ENCODE measurements around the gene HNRNPA0. TPM values are rescaled to one million over a fixed set of nuclear protein-coding genes. Genes with fewer than 3 reads are reported as not detected.

HNRNPA0 gene
- polyA plus RNA-seq, 1 donor from 2014 or later: 20.6 TPM

- Mint-ChIP-seq H3K4me1 (peaks cover 0 to 7% (median 0%) of the 10 kb centered on the region in 3 donors), H3K27me3 (peaks cover 2% of the 10 kb centered on the region), H3K36me3 (peaks cover 2% of the 10 kb centered on the region), H3K9me3 (peaks cover 0 to 3% (median 1%) of the 10 kb centered on the region in 3 donors), H3K27ac (no peak overlapping the region), H3K4me3 (no peak overlapping the region)
Observed at GRCh38 chr5:137739737-137740136, 14.4 kb downstream of the HNRNPA0 start.

GRCh38 chr5:137738947-137739346 lies 15.2 kb downstream of the HNRNPA0 start:
- Mint-ChIP-seq H3K4me1 (peaks cover 0 to 11% (median 0%) of the 10 kb centered on the region in 3 donors), H3K36me3 (peaks cover 2% of the 10 kb centered on the region), H3K9me3 (peaks cover 0 to 3% (median 1%) of the 10 kb centered on the region in 3 donors), H3K4me3 (no peak overlapping the region), H3K27me3 (peaks cover 2% of the 10 kb centered on the region), H3K27ac (no peak overlapping the region)

- Mint-ChIP-seq H3K9me3 (peaks cover 0 to 3% (median 1%) of the 10 kb centered on the region in 3 donors), H3K27ac (no peak overlapping the region), H3K36me3 (peaks cover 2% of the 10 kb centered on the region), H3K27me3 (peaks cover 6% of the 10 kb centered on the region), H3K4me3 (peak overlapping the region in 1 of 4 donors; percentile 1), H3K4me1 (peaks cover 0 to 7% (median 0%) of the 10 kb centered on the region in 3 donors)
Observed at GRCh38 chr5:137737349-137738131, 16.6 kb downstream of the HNRNPA0 start.

GRCh38 chr5:137736496-137736895 lies 17.7 kb downstream of the HNRNPA0 start:
- Mint-ChIP-seq H3K27ac (no peak overlapping the region), H3K4me3 (no peak overlapping the region), H3K9me3 (peaks cover 0 to 3% (median 1%) of the 10 kb centered on the region in 3 donors), H3K4me1 (peaks cover 0 to 7% (median 0%) of the 10 kb centered on the region in 3 donors), H3K27me3 (peaks cover 6% of the 10 kb centered on the region), H3K36me3 (peaks cover 2% of the 10 kb centered on the region)

- Mint-ChIP-seq H3K9me3 (peaks cover 0 to 3% (median 1%) of the 10 kb centered on the region in 3 donors), H3K27ac (no peak within 1 kb of the TSS), H3K4me1 (peaks cover 0 to 7% (median 0%) of the 10 kb centered on the region in 3 donors), H3K36me3 (peaks cover 2% of the 10 kb centered on the region), H3K27me3 (peaks cover 6% of the 10 kb centered on the region), H3K4me3 (no peak within 1 kb of the TSS)
Observed at GRCh38 chr5:137735555-137736284, 18.4 kb downstream of the HNRNPA0 start, which contains the start of gene KLHL3. KLHL3 (minus strand) TSS chr5:137736089; CDS start chr5:137735646, 443 bp downstream.

- H3K36me3 Mint-ChIP-seq: peaks cover 2% of the 10 kb centered on the region
- peaks cover 0 to 7% (median 0%) of the 10 kb centered on the region in 3 donors for H3K4me1 Mint-ChIP-seq
Observed at GRCh38 chr5:137734962-137735554, 19.1 kb downstream of the HNRNPA0 start.

GRCh38 chr5:137734331-137734730 lies 19.8 kb downstream of the HNRNPA0 start:
- Mint-ChIP-seq H3K9me3 (peaks cover 0 to 3% (median 1%) of the 10 kb centered on the region in 3 donors), H3K4me3 (no peak overlapping the region), H3K4me1 (peaks cover 0 to 6% (median 0%) of the 10 kb centered on the region in 3 donors), H3K36me3 (peaks cover 2% of the 10 kb centered on the region), H3K27ac (no peak overlapping the region), H3K27me3 (peaks cover 6% of the 10 kb centered on the region)

More at GRCh38 chr5:137734962-137735554, 19.1 kb downstream of the HNRNPA0 start:
- peaks cover 6% of the 10 kb centered on the region for H3K27me3 Mint-ChIP-seq
- H3K9me3 Mint-ChIP-seq: peaks cover 0 to 3% (median 1%) of the 10 kb centered on the region in 3 donors
- no peak overlapping the region for H3K4me3 Mint-ChIP-seq
- H3K27ac Mint-ChIP-seq: no peak overlapping the region

GRCh38 chr5:137733922-137734321 lies 20.2 kb downstream of the HNRNPA0 start:
- Mint-ChIP-seq H3K27ac (no peak overlapping the region), H3K4me1 (peaks cover 0 to 6% (median 0%) of the 10 kb centered on the region in 3 donors), H3K27me3 (peaks cover 6% of the 10 kb centered on the region), H3K36me3 (peaks cover 2% of the 10 kb centered on the region), H3K4me3 (no peak overlapping the region), H3K9me3 (peaks cover 0 to 3% (median 1%) of the 10 kb centered on the region in 3 donors)

GRCh38 chr5:137733006-137733405 lies 21.2 kb downstream of the HNRNPA0 start:
- Mint-ChIP-seq H3K4me3 (no peak overlapping the region), H3K4me1 (peaks cover 0 to 6% (median 0%) of the 10 kb centered on the region in 3 donors), H3K36me3 (peaks cover 2% of the 10 kb centered on the region), H3K9me3 (peaks cover 0 to 2% (median 1%) of the 10 kb centered on the region in 3 donors), H3K27ac (no peak overlapping the region), H3K27me3 (peaks cover 6% of the 10 kb centered on the region)

- H3K27ac Mint-ChIP-seq: no peak overlapping the region
- H3K27me3 Mint-ChIP-seq: peaks cover 4% of the 10 kb centered on the region
- H3K9me3 Mint-ChIP-seq: no peaks in the 10 kb centered on the region
- no peak overlapping the region for H3K4me3 Mint-ChIP-seq
- peaks cover 0 to 4% (median 0%) of the 10 kb centered on the region in 3 donors for H3K4me1 Mint-ChIP-seq
- no peaks in the 10 kb centered on the region for H3K36me3 Mint-ChIP-seq
Observed at GRCh38 chr5:137731176-137731575, 23.0 kb downstream of the HNRNPA0 start.

GRCh38 chr5:137730336-137730735 lies 23.8 kb downstream of the HNRNPA0 start:
- no peak overlapping the region for H3K4me3 Mint-ChIP-seq
- no peak overlapping the region for H3K27ac Mint-ChIP-seq
- no peaks in the 10 kb centered on the region for H3K9me3 Mint-ChIP-seq
- no peaks in the 10 kb centered on the region for H3K36me3 Mint-ChIP-seq
- H3K27me3 Mint-ChIP-seq: peaks cover 4% of the 10 kb centered on the region
- H3K4me1 Mint-ChIP-seq: peaks cover 0 to 4% (median 0%) of the 10 kb centered on the region in 3 donors

GRCh38 chr5:137728048-137728447 lies 26.1 kb downstream of the HNRNPA0 start:
- H3K36me3 Mint-ChIP-seq: no peaks in the 10 kb centered on the region
- no peaks in the 10 kb centered on the region for H3K27me3 Mint-ChIP-seq
- H3K9me3 Mint-ChIP-seq: no peaks in the 10 kb centered on the region
- H3K4me1 Mint-ChIP-seq: no peaks in the 10 kb centered on the region
- H3K4me3 Mint-ChIP-seq: no peak overlapping the region
- no peak overlapping the region for H3K27ac Mint-ChIP-seq

- H3K27me3 Mint-ChIP-seq: no peaks in the 10 kb centered on the region
- no peaks in the 10 kb centered on the region for H3K4me1 Mint-ChIP-seq
Observed at GRCh38 chr5:137727623-137728022, 26.5 kb downstream of the HNRNPA0 start.

GRCh38 chr5:137724251-137724650 lies 29.9 kb downstream of the HNRNPA0 start:
- H3K27ac Mint-ChIP-seq: no peak overlapping the region
- H3K4me3 Mint-ChIP-seq: no peak overlapping the region
- no peaks in the 10 kb centered on the region for H3K36me3 Mint-ChIP-seq
- no peaks in the 10 kb centered on the region for H3K4me1 Mint-ChIP-seq
- H3K9me3 Mint-ChIP-seq: no peaks in the 10 kb centered on the region
- no peaks in the 10 kb centered on the region for H3K27me3 Mint-ChIP-seq

More at GRCh38 chr5:137727623-137728022, 26.5 kb downstream of the HNRNPA0 start:
- Mint-ChIP-seq H3K27ac (no peak overlapping the region), H3K9me3 (no peaks in the 10 kb centered on the region), H3K36me3 (no peaks in the 10 kb centered on the region), H3K4me3 (no peak overlapping the region)

- H3K27ac Mint-ChIP-seq: no peak overlapping the region
- no peak overlapping the region for H3K4me3 Mint-ChIP-seq
- peaks cover 3% of the 10 kb centered on the region for H3K36me3 Mint-ChIP-seq
- no peaks in the 10 kb centered on the region for H3K4me1 Mint-ChIP-seq
- no peaks in the 10 kb centered on the region for H3K27me3 Mint-ChIP-seq
- peaks cover 0 to 7% (median 0%) of the 10 kb centered on the region in 3 donors for H3K9me3 Mint-ChIP-seq
Observed at GRCh38 chr5:137718611-137719010, 35.6 kb downstream of the HNRNPA0 start.

Data from IgD-negative memory B cell (primary cell).